ENCODE measurements around the gene EMILIN1.
A peak's percentile ranks its signal among the peaks of the same experiment; 100 is the strongest.
"Not testable (repeated sequence)": the region's sequence is repeated elsewhere in the genome, so short reads cannot be mapped to it uniquely, and the experiment has no call there.

Gene EMILIN1

GRCh38 chr2:27118525-27119329 lies 40.3 kb downstream of the EMILIN1 start, which contains the start of gene CGREF1:
Gene CGREF1, minus strand, starts transcription at chr2:27119128. Its CDS starts 14,762 bp downstream, at chr2:27104366.
- peak within 1 kb of the TSS; percentile 52 for H3K4me3 ChIP-seq (ENCODE audit: low read length)
- no peak for DNase-seq (ENCODE audit: low read depth)
- TF ChIP-seq CTCF (conservative IDR thresholded peaks at IDR 0.05; ENCODE audit: low read length): no peak

DNA sequence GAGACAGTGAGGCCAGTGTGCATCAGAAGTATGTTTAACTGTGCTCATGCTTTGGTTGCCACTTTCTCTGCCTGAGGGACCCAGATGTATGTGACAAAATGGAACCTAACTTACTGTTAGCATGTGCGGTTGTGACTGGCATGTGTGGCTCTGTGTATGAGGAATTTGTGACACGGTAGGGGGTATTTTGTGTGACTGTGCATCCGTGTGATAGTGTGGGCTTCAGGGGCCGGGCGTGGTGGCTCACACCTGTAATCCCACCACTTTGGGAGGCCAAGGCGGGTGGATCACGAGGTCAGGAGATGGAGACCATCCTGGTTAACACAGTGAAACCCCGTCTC lies 40.9 kb downstream of the EMILIN1 start:
- H3K4me3 ChIP-seq (ENCODE audit: low read length): peak overlapping the region; percentile 52
- not testable (repeated sequence) for DNase-seq (ENCODE audit: low read depth)

- no peak for TF ChIP-seq CTCF (conservative IDR thresholded peaks at IDR 0.05; ENCODE audit: low read length)
- no peak overlapping the region for H3K4me3 ChIP-seq (ENCODE audit: low read length)
- no peak for DNase-seq (ENCODE audit: low read depth)
These were observed 43.5 kb downstream of the EMILIN1 start for GRCh38 chr2:27121906-27122305.

DNA sequence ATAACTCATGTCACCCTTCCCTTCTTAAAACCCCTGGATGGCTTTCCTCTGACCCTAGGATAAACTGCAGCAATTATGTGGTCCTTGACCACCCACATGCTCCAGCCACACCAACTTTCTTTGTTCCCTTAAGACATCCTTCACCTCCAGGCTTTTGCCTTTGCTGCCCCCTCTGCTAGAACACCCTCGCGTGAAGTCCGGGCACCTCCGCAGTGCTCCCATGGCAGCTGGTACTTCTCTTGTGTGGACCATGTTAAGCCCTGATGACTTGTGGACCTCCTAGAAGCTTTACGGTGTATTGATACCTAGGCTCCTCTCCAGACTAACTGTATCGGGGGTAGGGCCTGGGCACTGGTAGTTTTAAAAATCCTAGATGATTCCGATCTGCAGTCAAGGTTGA lies 44.4 kb downstream of the EMILIN1 start:
- no peak overlapping the region for H3K4me3 ChIP-seq (ENCODE audit: low read length)
- TF ChIP-seq CTCF (conservative IDR thresholded peaks at IDR 0.05; ENCODE audit: low read length): no peak
- DNase-seq (ENCODE audit: low read depth): no peak

DNA sequence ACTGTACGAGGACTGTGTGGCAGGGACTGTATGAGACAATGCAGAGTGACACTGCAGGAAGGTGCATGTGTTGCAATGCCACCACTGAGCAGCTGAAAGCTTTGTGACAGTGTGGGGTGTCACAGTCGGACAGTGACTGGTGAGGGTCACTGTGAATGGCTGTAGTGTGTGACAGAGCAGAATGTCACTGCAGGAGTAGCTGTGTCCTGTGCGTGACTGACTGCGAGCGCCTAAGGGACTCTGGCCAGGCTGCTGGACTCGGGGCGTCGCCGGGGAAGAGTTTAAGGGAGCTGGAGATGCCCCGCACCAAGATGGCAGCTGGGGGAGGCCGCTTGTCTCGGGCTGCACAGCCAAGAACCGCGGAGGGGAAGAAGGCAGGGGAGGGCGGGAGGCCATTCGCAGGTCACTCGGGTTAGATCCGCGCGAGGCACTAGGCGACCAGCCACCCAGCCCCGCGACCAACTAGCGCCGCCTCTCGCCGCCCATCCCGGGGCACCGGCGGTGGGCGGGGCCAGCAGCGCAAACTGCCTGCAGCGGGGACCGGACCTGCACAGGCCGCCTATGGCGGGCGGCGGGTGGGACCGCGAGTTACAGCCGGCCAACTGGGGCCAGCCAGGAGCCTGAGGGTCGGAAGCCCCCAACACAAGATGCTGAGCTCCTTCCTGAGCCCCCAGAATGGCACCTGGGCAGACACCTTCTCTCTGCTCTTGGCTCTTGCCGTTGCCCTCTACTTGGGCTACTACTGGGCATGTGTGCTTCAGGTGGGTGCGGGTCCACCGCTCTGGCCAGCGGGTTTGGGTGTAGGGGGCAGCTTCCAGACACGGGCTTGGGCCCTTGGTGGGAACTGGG lies 45.1 kb downstream of the EMILIN1 start, which contains the start of gene ABHD1:
Gene ABHD1, plus strand, starts transcription at position 514 of the 849 bp plus-strand sequence. Its CDS starts 134 bp downstream, at position 648.
- TF ChIP-seq CTCF (conservative IDR thresholded peaks at IDR 0.05; ENCODE audit: low read length): no peak
- DNase-seq (ENCODE audit: low read depth): peak; percentile 13
- peak within 1 kb of the TSS; percentile 63 for H3K4me3 ChIP-seq (ENCODE audit: low read length)

GRCh38 chr2:27125104-27125503 lies 46.7 kb downstream of the EMILIN1 start:
- DNase-seq (ENCODE audit: low read depth): no peak
- no peak for TF ChIP-seq CTCF (conservative IDR thresholded peaks at IDR 0.05; ENCODE audit: low read length)

GRCh38 chr2:27126252-27126710 lies 47.9 kb downstream of the EMILIN1 start:
- TF ChIP-seq CTCF (conservative IDR thresholded peaks at IDR 0.05; ENCODE audit: low read length): no peak
- H3K4me3 ChIP-seq (ENCODE audit: low read length): no peak overlapping the region
- DNase-seq (ENCODE audit: low read depth): no peak

More at GRCh38 chr2:27125104-27125503, 46.7 kb downstream of the EMILIN1 start:
- no peak overlapping the region for H3K4me3 ChIP-seq (ENCODE audit: low read length)
